K562 (cell line): ENCODE results near the gene CAMSAP3. TPM values are rescaled to one million over a fixed set of nuclear protein-coding genes. Genes with fewer than 3 reads are reported as not detected.

ENCODE experiments used
- MCM3 ChIP-seq: fragments of 450-650 bp; IDR thresholded peaks from 2 replicates; pipeline ENCODE4 v1.6.1; 2016
- MITF ChIP-seq: IDR thresholded peaks from 2 replicates; pipeline ENCODE4 v1.6.1; 2014; ENCODE audit warnings: antibody characterized with exemption
- PURB ChIP-seq: sonication (generic); formaldehyde crosslinking; IDR thresholded peaks from 2 replicates; pipeline ENCODE4 v1.9.0; 2021; ENCODE audit warnings: low read depth, mild to moderate bottlenecking, missing genetic modification reagents
- SPI1 ChIP-seq: IDR thresholded peaks from 2 replicates; pipeline ENCODE4 v1.6.1; 2011; ENCODE audit warnings: low read depth, low read length, control low read depth, borderline replicate concordance
- SRF ChIP-seq, 2 experiments: fragments of 250-450, 450-650 bp in 1 of 2; sonication (Bioruptor Pico) in 1 of 2; sonication (generic) in 1 of 2; formaldehyde crosslinking; IDR thresholded peaks; 2 replicates each; pipeline versions ENCODE4 v1.5.0 to v1.5.1; 2020 to 2022; ENCODE audit warnings: mild to moderate bottlenecking in 1 of 2, missing genetic modification reagents in 1 of 2
- ZC3H4 ChIP-seq: sonication (generic); formaldehyde crosslinking; IDR thresholded peaks from 2 replicates; pipeline ENCODE4 v1.9.0; 2021; ENCODE audit warnings: missing genetic modification reagents, borderline replicate concordance
- ZNF174 ChIP-seq: fragments of 250-450 bp; sonication (Bioruptor Pico); IDR thresholded peaks from 2 replicates; pipeline ENCODE4 v1.4.0; 2020; ENCODE audit warnings: mild to moderate bottlenecking
- microRNA-seq: library from miRNA; unstranded; fragments of <30 nt; microRNA quantifications from one replicate; pipeline ENCODE4, GENCODE V29; 2018; ENCODE audit warnings: borderline microRNAs expressed
- polyA plus RNA-seq, 8 experiments: library from polyadenylated mRNA; depleted of rRNA in 4 of 8; stranded (reverse) in 5 of 8; unstranded in 3 of 8; fragments of >200 nt; fragmentation: Nextera tagmentation in 2 of 8; fragmentation: Illumina TruSeq in 1 of 8; extraction: Ambion mirVana in 2 of 8; extraction: Trizol in 1 of 8; gene quantifications; 2 replicates each; pipeline versions ENCODE4 v1.2.1 to v1.2.3, GENCODE V29; 2011 to 2014; ENCODE audit warnings: inconsistent platforms in 1 of 8, missing spikeins in 1 of 8
- small RNA-seq: library from RNA; depleted of rRNA; stranded (forward); fragments of <200 nt; gene quantifications from one replicate; pipeline ENCODE3, GENCODE V24; 2014
- total RNA-seq, 7 experiments: library from RNA; depleted of rRNA in 6 of 7; stranded (reverse); fragments of >200 nt in 6 of 7; fragmentation: Illumina TruSeq in 2 of 7; extraction: Trizol in 2 of 7; gene quantifications; 2 replicates each; pipeline versions ENCODE4 v1.2.1 to v1.2.3, GENCODE V29; 2011 to 2021; ENCODE audit warnings: low replicate concordance in 1 of 7

The CAMSAP3 gene
- total and polyA plus RNA-seq, 9 of the 15 experiments (the other 6 are each of a cell fraction or from before 2014, with no cell fraction given), result 0.01 to 0.89 (median 0.22) TPM; not detected in 1

DNA sequence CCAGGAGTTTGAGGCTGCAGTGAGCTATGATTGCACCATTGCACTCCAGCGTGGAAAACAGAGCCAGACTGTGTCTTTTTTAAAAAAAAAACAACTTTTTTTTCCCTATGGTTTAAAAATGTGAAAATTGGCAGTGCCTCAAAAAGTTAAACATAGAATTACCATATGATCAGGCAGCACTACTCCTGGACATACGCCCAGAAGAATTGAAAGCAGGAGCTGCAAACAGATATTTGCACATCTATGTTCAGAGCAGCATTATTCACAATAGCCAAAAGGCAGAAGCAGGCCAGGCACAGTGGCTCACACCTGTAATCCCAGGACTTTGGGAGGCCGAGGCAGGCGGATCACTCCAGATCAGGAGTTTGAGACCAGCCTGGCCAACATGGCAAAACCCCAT is 69.4 kb downstream of the CAMSAP3 start (continued):
- TF ChIP-seq MITF (no peak), SPI1 (no peak), ZC3H4 (CRISPR knock-in tag) (no peak), PURB (CRISPR knock-in tag) (no peak), ZNF174 (no peak), MCM3 (no peak), SRF (CRISPR knock-in tag; IDR thresholded peaks at IDR 0.05) (no peak)

Small RNA genes lying within 50 kb of the gene (microRNA-seq; reads per million reads assigned to microRNA genes)
- not detected for gene MIR6792

Small RNA genes lying within 50 kb of the gene (small RNA-seq; reads per million reads assigned to genes)
- gene MIR6792, result not detected

Other genes with a start within 250 kb of the CAMSAP3 start
Only the 7 nearest of the 17 such genes appear.
- gene MCOLN1, start 73.2 kb upstream of the CAMSAP3 start, total RNA-seq (2014; rRNA removed), result 3.9 and 7.4 TPM in 2 replicates
- 1.5 and 2.6 TPM in 2 replicates for gene MCOLN1, start 73.2 kb upstream of the CAMSAP3 start, total RNA-seq (2014; rRNA removed; fragmentation: Illumina TruSeq; extraction: Trizol)
- 3.5 and 4.9 TPM in 2 replicates for gene MCOLN1, start 73.2 kb upstream of the CAMSAP3 start, total RNA-seq (2015; rRNA removed; fragmentation: Illumina TruSeq; extraction: Trizol)
- 14.2 and 15.1 TPM in 2 replicates for gene MCOLN1, start 73.2 kb upstream of the CAMSAP3 start, total RNA-seq (2021)
- 10.6 and 12.0 TPM in 2 replicates for gene MCOLN1, start 73.2 kb upstream of the CAMSAP3 start, polyA plus RNA-seq (2011; rRNA removed)
- 7.1 and 8.9 TPM in 2 replicates for gene MCOLN1, start 73.2 kb upstream of the CAMSAP3 start, polyA plus RNA-seq (2014; fragmentation: Illumina TruSeq; extraction: Trizol)
- under 1 TPM; 0.25 to 0.83 TPM for gene MCOLN1, start 73.2 kb upstream of the CAMSAP3 start, polyA plus RNA-seq (2014; fragmentation: Nextera tagmentation; extraction: Ambion mirVana)
- gene MCOLN1, start 73.2 kb upstream of the CAMSAP3 start, polyA plus RNA-seq (2014; rRNA removed), result 15.4 and 17.0 TPM in 2 replicates
- 19.6 and 25.6 TPM in 2 replicates for gene PNPLA6, start 60.1 kb upstream of the CAMSAP3 start, total RNA-seq (2014; rRNA removed)
- 3.2 and 6.5 TPM in 2 replicates for gene PNPLA6, start 60.1 kb upstream of the CAMSAP3 start, total RNA-seq (2014; rRNA removed; fragmentation: Illumina TruSeq; extraction: Trizol)
- 8.3 and 9.6 TPM in 2 replicates for gene PNPLA6, start 60.1 kb upstream of the CAMSAP3 start, total RNA-seq (2015; rRNA removed; fragmentation: Illumina TruSeq; extraction: Trizol)
- 30.2 and 32.3 TPM in 2 replicates for gene PNPLA6, start 60.1 kb upstream of the CAMSAP3 start, total RNA-seq (2021)
- 7.4 and 16.1 TPM in 2 replicates for gene PNPLA6, start 60.1 kb upstream of the CAMSAP3 start, polyA plus RNA-seq (2011; rRNA removed)
- 9.9 and 12.8 TPM in 2 replicates for gene PNPLA6, start 60.1 kb upstream of the CAMSAP3 start, polyA plus RNA-seq (2014; fragmentation: Illumina TruSeq; extraction: Trizol)
- gene PNPLA6, start 60.1 kb upstream of the CAMSAP3 start, polyA plus RNA-seq (2014; fragmentation: Nextera tagmentation; extraction: Ambion mirVana), result under 1 TPM; 0.07 to 0.74 TPM
- 15.7 and 17.0 TPM in 2 replicates for gene PNPLA6, start 60.1 kb upstream of the CAMSAP3 start, polyA plus RNA-seq (2014; rRNA removed)
- 43.7 and 54.6 TPM in 2 replicates for gene XAB2, start 33.7 kb downstream of the CAMSAP3 start, total RNA-seq (2014; rRNA removed)
- gene XAB2, start 33.7 kb downstream of the CAMSAP3 start, total RNA-seq (2014; rRNA removed; fragmentation: Illumina TruSeq; extraction: Trizol), result 5.6 and 7.6 TPM in 2 replicates
- 22.0 and 24.3 TPM in 2 replicates for gene XAB2, start 33.7 kb downstream of the CAMSAP3 start, total RNA-seq (2015; rRNA removed; fragmentation: Illumina TruSeq; extraction: Trizol)
- 58.3 and 58.7 TPM in 2 replicates for gene XAB2, start 33.7 kb downstream of the CAMSAP3 start, total RNA-seq (2021)
- gene XAB2, start 33.7 kb downstream of the CAMSAP3 start, polyA plus RNA-seq (2011; rRNA removed), result 19.1 and 36.3 TPM in 2 replicates
- 20.0 and 33.9 TPM in 2 replicates for gene XAB2, start 33.7 kb downstream of the CAMSAP3 start, polyA plus RNA-seq (2014; fragmentation: Illumina TruSeq; extraction: Trizol)
- gene XAB2, start 33.7 kb downstream of the CAMSAP3 start, polyA plus RNA-seq (2014; fragmentation: Nextera tagmentation; extraction: Ambion mirVana), result under 1 TPM; 0.21 to 0.71 TPM
- 36.7 and 38.4 TPM in 2 replicates for gene XAB2, start 33.7 kb downstream of the CAMSAP3 start, polyA plus RNA-seq (2014; rRNA removed)
- gene PET100, start 33.9 kb downstream of the CAMSAP3 start, total RNA-seq (2014; rRNA removed), result 59.9 and 62.3 TPM in 2 replicates
- 116 and 120 TPM in 2 replicates for gene PET100, start 33.9 kb downstream of the CAMSAP3 start, total RNA-seq (2014; rRNA removed; fragmentation: Illumina TruSeq; extraction: Trizol)
- 82.1 and 93.7 TPM in 2 replicates for gene PET100, start 33.9 kb downstream of the CAMSAP3 start, total RNA-seq (2015; rRNA removed; fragmentation: Illumina TruSeq; extraction: Trizol)
- gene PET100, start 33.9 kb downstream of the CAMSAP3 start, total RNA-seq (2021), result 147 and 160 TPM in 2 replicates
- 51.1 and 72.3 TPM in 2 replicates for gene PET100, start 33.9 kb downstream of the CAMSAP3 start, polyA plus RNA-seq (2011; rRNA removed)
- 77.2 and 79.8 TPM in 2 replicates for gene PET100, start 33.9 kb downstream of the CAMSAP3 start, polyA plus RNA-seq (2014; fragmentation: Illumina TruSeq; extraction: Trizol)
- 100 to 1,000 TPM; 322 to 351 TPM for gene PET100, start 33.9 kb downstream of the CAMSAP3 start, polyA plus RNA-seq (2014; fragmentation: Nextera tagmentation; extraction: Ambion mirVana)
- 98.3 and 111 TPM in 2 replicates for gene PET100, start 33.9 kb downstream of the CAMSAP3 start, polyA plus RNA-seq (2014; rRNA removed)
- gene PCP2, start 37.9 kb downstream of the CAMSAP3 start, total RNA-seq (2014; rRNA removed), result 0.73 and 1.5 TPM in 2 replicates
- 0.25 TPM in 1 of 2 replicates, not detected in the other for gene PCP2, start 37.9 kb downstream of the CAMSAP3 start, total RNA-seq (2014; rRNA removed; fragmentation: Illumina TruSeq; extraction: Trizol)
- 0.23 TPM in 1 of 2 replicates, not detected in the other for gene PCP2, start 37.9 kb downstream of the CAMSAP3 start, total RNA-seq (2015; rRNA removed; fragmentation: Illumina TruSeq; extraction: Trizol)
- gene PCP2, start 37.9 kb downstream of the CAMSAP3 start, total RNA-seq (2021), result 0.96 and 1.3 TPM in 2 replicates
- 0.17 and 0.47 TPM in 2 replicates for gene PCP2, start 37.9 kb downstream of the CAMSAP3 start, polyA plus RNA-seq (2011; rRNA removed)
- 0.90 TPM in 1 of 2 replicates, not detected in the other for gene PCP2, start 37.9 kb downstream of the CAMSAP3 start, polyA plus RNA-seq (2014; fragmentation: Illumina TruSeq; extraction: Trizol)
- under 1 TPM in 1 of 2 experiments, not detected in 1; 0.22 TPM for gene PCP2, start 37.9 kb downstream of the CAMSAP3 start, polyA plus RNA-seq (2014; fragmentation: Nextera tagmentation; extraction: Ambion mirVana)
- gene PCP2, start 37.9 kb downstream of the CAMSAP3 start, polyA plus RNA-seq (2014; rRNA removed), result 1.3 and 1.6 TPM in 2 replicates
- 79.9 and 96.0 TPM in 2 replicates for gene STXBP2, start 41.2 kb downstream of the CAMSAP3 start, total RNA-seq (2014; rRNA removed)
- gene STXBP2, start 41.2 kb downstream of the CAMSAP3 start, total RNA-seq (2014; rRNA removed; fragmentation: Illumina TruSeq; extraction: Trizol), result 29.8 and 31.6 TPM in 2 replicates
- gene STXBP2, start 41.2 kb downstream of the CAMSAP3 start, total RNA-seq (2015; rRNA removed; fragmentation: Illumina TruSeq; extraction: Trizol), result 37.6 and 38.4 TPM in 2 replicates
- gene STXBP2, start 41.2 kb downstream of the CAMSAP3 start, total RNA-seq (2021), result 136 and 163 TPM in 2 replicates
- 141 and 157 TPM in 2 replicates for gene STXBP2, start 41.2 kb downstream of the CAMSAP3 start, polyA plus RNA-seq (2011; rRNA removed)
- 71.3 and 102 TPM in 2 replicates for gene STXBP2, start 41.2 kb downstream of the CAMSAP3 start, polyA plus RNA-seq (2014; fragmentation: Illumina TruSeq; extraction: Trizol)
- 1 to 10 TPM; 2.5 to 9.1 TPM for gene STXBP2, start 41.2 kb downstream of the CAMSAP3 start, polyA plus RNA-seq (2014; fragmentation: Nextera tagmentation; extraction: Ambion mirVana)
- 142 and 145 TPM in 2 replicates for gene STXBP2, start 41.2 kb downstream of the CAMSAP3 start, polyA plus RNA-seq (2014; rRNA removed)
- not detected in 2 replicates for gene RETN, start 73.2 kb downstream of the CAMSAP3 start, total RNA-seq (2014; rRNA removed)
- gene RETN, start 73.2 kb downstream of the CAMSAP3 start, total RNA-seq (2014; rRNA removed; fragmentation: Illumina TruSeq; extraction: Trizol), result not detected in 2 replicates
- not detected in 2 replicates for gene RETN, start 73.2 kb downstream of the CAMSAP3 start, total RNA-seq (2015; rRNA removed; fragmentation: Illumina TruSeq; extraction: Trizol)
- not detected in 2 replicates for gene RETN, start 73.2 kb downstream of the CAMSAP3 start, total RNA-seq (2021)
- not detected in 2 replicates for gene RETN, start 73.2 kb downstream of the CAMSAP3 start, polyA plus RNA-seq (2011; rRNA removed)
- not detected in 2 replicates for gene RETN, start 73.2 kb downstream of the CAMSAP3 start, polyA plus RNA-seq (2014; fragmentation: Illumina TruSeq; extraction: Trizol)
- gene RETN, start 73.2 kb downstream of the CAMSAP3 start, polyA plus RNA-seq (2014; fragmentation: Nextera tagmentation; extraction: Ambion mirVana), result not detected
- gene RETN, start 73.2 kb downstream of the CAMSAP3 start, polyA plus RNA-seq (2014; rRNA removed), result not detected in 2 replicates